PFSK-1 (cell line): ENCODE results near the gene MAGEA2.
"Not testable (repeated sequence)": the region's sequence is repeated elsewhere in the genome, so short reads cannot be mapped to it uniquely, and the experiment has no call there.

ENCODE experiments used
- FOXP2 ChIP-seq: optimal IDR thresholded peaks from 2 replicates; pipeline ENCODE3; 2011; ENCODE audit warnings: borderline replicate concordance, control low read depth, inconsistent platforms; ENCODE audit not compliant: insufficient read depth; ENCODE audit errors: extremely low read length, extremely low read depth
- POLR2AphosphoS5 ChIP-seq: IDR thresholded peaks from 2 replicates; pipeline ENCODE4 v1.6.1; 2012; ENCODE audit warnings: low read depth, mild to moderate bottlenecking, control low read depth, low read length, moderate library complexity
- REST ChIP-seq, 2 experiments: IDR thresholded peaks; 2 replicates each; pipeline versions ENCODE4 v1.6.1 to v1.8.0; 2011 to 2012; ENCODE audit warnings: low read depth in 2 of 2, low read length in 2 of 2, control low read depth in 1 of 2, inconsistent platforms in 1 of 2, mild to moderate bottlenecking in 1 of 2, moderate library complexity in 1 of 2; ENCODE audit not compliant: insufficient read depth in 1 of 2
- SIN3A ChIP-seq: IDR thresholded peaks from 2 replicates; pipeline ENCODE4 v1.6.1; 2012; ENCODE audit warnings: mild to moderate bottlenecking, low read length, moderate library complexity, borderline replicate concordance; ENCODE audit not compliant: insufficient read depth
- TAF1 ChIP-seq: IDR thresholded peaks from 2 replicates; pipeline ENCODE4 v1.6.1; 2012; ENCODE audit warnings: low read length, control low read depth, borderline replicate concordance; ENCODE audit not compliant: insufficient read depth

Gene MAGEA2

DNA sequence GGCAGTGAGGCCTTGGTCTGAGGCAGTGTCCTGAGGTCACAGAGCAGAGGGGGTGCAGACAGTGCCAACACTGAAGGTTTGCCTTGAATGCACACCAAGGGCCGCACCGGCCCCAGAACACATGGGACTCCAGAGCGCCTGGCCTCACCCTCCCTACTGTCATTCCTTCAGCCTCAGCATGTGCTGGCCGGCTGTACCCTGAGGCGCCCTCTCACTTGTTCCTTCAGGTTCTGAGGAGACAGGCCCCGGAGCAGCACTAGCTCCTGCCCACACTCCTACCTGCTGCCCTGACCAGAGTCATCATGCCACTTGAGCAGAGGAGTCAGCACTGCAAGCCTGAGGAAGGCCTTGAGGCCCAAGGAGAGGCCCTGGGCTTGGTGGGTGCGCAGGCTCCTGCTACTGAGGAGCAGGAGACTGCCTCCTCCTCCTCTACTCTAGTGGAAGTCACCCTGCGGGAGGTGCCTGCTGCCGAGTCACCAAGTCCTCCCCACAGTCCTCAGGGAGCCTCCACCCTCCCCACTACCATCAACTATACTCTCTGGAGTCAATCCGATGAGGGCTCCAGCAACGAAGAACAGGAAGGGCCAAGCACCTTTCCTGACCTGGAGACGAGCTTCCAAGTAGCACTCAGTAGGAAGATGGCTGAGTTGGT is 17.7 kb downstream of the MAGEA2 start:
- TF ChIP-seq SIN3A (no peak), REST (IDR thresholded peaks at IDR 0.05; ENCODE audit: insufficient read depth in 1 of 2, low read depth in 2 of 2, low read length in 2 of 2) (no peak)

- TF ChIP-seq TAF1 = no peak
Observed at GRCh38 chrX:152735101-152735500, 18.5 kb downstream of the MAGEA2 start.

DNA sequence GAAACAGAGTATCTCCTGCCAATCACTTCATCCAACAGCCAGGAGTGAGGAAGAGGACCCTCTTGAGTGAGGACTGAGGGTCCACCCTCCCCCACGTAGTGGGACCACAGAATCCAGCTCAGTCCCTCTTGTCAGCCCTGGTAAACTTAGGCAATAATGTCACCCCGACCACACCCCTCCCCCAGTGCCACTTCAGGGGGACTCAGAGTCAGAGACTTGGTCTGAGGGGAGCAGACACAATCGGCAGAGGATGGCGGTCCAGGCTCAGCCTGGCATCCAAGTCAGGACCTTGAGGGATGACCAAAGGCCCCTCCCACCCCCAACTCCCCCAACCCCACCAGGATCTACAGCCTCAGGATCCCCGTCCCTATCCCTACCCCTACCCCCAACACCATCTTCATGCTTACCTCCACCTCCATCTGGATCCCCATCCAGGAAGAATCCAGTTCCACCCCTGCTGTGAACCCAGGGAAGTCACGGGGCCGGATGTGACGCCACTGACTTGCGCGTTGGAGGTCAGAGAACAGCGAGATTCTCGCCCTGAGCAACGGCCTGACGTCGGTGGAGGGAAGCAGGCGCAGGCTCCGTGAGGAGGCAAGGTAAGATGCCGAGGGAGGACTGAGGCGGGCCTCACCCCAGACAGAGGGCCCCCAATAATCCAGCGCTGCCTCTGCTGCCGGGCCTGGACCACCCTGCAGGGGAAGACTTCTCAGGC is 20.2 kb downstream of the MAGEA2 start, which contains the start of the genes CSAG1 and MAGEA12:
Gene CSAG1 (minus strand): TSS at position 461 of the 715 bp plus-strand sequence. CDS start 1,261 bp downstream, outside the sequence.
Gene MAGEA12 (plus strand): TSS at position 497 of the 715 bp plus-strand sequence. CDS start 2,405 bp downstream, outside the sequence.
- TF ChIP-seq SIN3A = no peak
- no peak for TF ChIP-seq REST (IDR thresholded peaks at IDR 0.05; ENCODE audit: insufficient read depth in 1 of 2, low read depth in 2 of 2, low read length in 2 of 2)
- no peak for TF ChIP-seq TAF1
- TF ChIP-seq FOXP2 = no peak
- no peak for TF ChIP-seq POLR2AphosphoS5

GRCh38 chrX:152725409-152725808 is 28.2 kb downstream of the MAGEA2 start:
- TF ChIP-seq SIN3A = no peak

DNA sequence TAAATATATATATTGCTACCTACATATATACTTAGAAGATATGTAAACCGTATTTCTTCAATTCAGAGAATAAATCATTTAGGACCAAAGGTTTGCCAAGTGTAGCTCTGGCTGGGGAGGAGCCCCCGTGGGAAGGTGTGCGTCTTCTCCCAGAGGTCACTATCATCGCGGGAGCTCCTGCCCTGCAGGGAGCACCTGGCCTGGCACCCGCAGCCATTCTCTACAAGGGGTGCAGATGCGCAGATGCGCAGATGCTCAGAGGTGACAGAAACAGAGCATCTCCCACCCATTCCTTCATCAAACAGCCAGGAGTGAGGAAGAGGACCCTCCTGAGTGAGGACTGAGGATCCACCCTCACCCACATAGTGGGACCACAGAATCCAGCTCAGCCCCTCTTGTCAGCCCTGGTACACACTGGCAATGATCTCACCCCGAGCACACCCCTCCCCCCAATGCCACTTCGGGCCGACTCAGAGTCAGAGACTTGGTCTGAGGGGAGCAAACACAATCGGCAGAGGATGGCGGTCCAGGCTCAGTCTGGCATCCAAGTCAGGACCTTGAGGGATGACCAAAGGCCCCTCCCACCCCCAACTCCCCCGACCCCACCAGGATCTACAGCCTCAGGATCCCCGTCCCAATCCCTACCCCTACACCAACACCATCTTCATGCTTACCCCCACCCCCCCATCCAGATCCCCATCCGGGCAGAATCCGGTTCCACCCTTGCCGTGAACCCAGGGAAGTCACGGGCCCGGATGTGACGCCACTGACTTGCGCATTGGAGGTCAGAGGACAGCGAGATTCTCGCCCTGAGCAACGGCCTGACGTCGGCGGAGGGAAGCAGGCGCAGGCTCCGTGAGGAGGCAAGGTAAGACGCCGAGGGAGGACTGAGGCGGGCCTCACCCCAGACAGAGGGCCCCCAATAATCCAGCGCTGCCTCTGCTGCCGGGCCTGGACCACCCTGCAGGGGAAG is 39.5 kb downstream of the MAGEA2 start, which contains the start of gene MAGEA2B:
Gene MAGEA2B (plus strand): TSS at position 814 of the 973 bp plus-strand sequence. CDS start 2,479 bp downstream, outside the sequence.
- TF ChIP-seq POLR2AphosphoS5; FOXP2; REST (IDR thresholded peaks at IDR 0.05; ENCODE audit: insufficient read depth in 1 of 2, low read depth in 2 of 2, low read length in 2 of 2): not testable (repeated sequence)

- not testable (repeated sequence) for TF ChIP-seq FOXP2, POLR2AphosphoS5, SIN3A
Observed at GRCh38 chrX:152709173-152709572, 44.5 kb downstream of the MAGEA2 start, which contains the start of gene CSAG2. Gene CSAG2, minus strand, starts transcription at chrX:152709273. Its CDS starts 161 bp downstream, at chrX:152709112.
